NCI-H446 (cell line): ENCODE data around the gene USP4.
"Not testable (repeated sequence)": the region's sequence is repeated elsewhere in the genome, so short reads cannot be mapped to it uniquely, and the experiment has no call there.

Source experiments
- DNase-seq, 2 experiments: peaks; one replicate each; lab custom pipeline; 2025; lab: John Stamatoyannopoulos, UW

Gene USP4

GRCh38 chr3:49349348-49350114 lies 9.7 kb upstream of the USP4 start:
- DNase-seq = no peak

GRCh38 chr3:49348361-49348760 lies 8.5 kb upstream of the USP4 start:
- DNase-seq = not testable (repeated sequence)

GRCh38 chr3:49346797-49347251 lies 7.0 kb upstream of the USP4 start:
- no peak for DNase-seq

- DNase-seq = no peak
Observed at GRCh38 chr3:49343163-49343562, 3.3 kb upstream of the USP4 start.

GRCh38 chr3:49341996-49342395 lies 2.1 kb upstream of the USP4 start:
- DNase-seq = no peak

- no peak for DNase-seq
Observed at GRCh38 chr3:49339581-49339940, 292 bp downstream of the USP4 start.

- DNase-seq = no peak
Observed at GRCh38 chr3:49333916-49334633, 5.8 kb downstream of the USP4 start.

- DNase-seq = no peak
Observed at GRCh38 chr3:49333091-49333490, 6.8 kb downstream of the USP4 start.

- DNase-seq = no peak
Observed at GRCh38 chr3:49329186-49329585, 10.7 kb downstream of the USP4 start.

- DNase-seq = not testable (repeated sequence)
Observed at GRCh38 chr3:49328350-49328749, 11.5 kb downstream of the USP4 start.

- DNase-seq = no peak
Observed at GRCh38 chr3:49327485-49327884, 12.4 kb downstream of the USP4 start.

GRCh38 chr3:49324768-49325167 lies 15.1 kb downstream of the USP4 start:
- no peak for DNase-seq

GRCh38 chr3:49316696-49317457 lies 23.0 kb downstream of the USP4 start:
- DNase-seq = no peak

- no peak for DNase-seq
Observed at GRCh38 chr3:49313896-49314688, 25.8 kb downstream of the USP4 start.

- no peak for DNase-seq
Observed at GRCh38 chr3:49311283-49311682, 28.6 kb downstream of the USP4 start.

GRCh38 chr3:49310677-49311076 lies 29.2 kb downstream of the USP4 start:
- no peak for DNase-seq

GRCh38 chr3:49305608-49306007 lies 34.2 kb downstream of the USP4 start:
- no peak for DNase-seq

- no peak for DNase-seq
Observed at GRCh38 chr3:49302613-49303012, 37.2 kb downstream of the USP4 start.

- no peak for DNase-seq
Observed at GRCh38 chr3:49300595-49300994, 39.3 kb downstream of the USP4 start.

GRCh38 chr3:49298511-49298910 lies 41.3 kb downstream of the USP4 start:
- no peak for DNase-seq

GRCh38 chr3:49296781-49297411 lies 43.0 kb downstream of the USP4 start:
- DNase-seq = no peak
